ENCODE measurements around the gene TCEANC2. TPM values are rescaled to one million over a fixed set of nuclear protein-coding genes. Genes with fewer than 3 reads are reported as not detected.

TCEANC2 gene
- total and polyA plus RNA-seq, 7 donors: 2.3 to 10.4 (median 5.7) TPM

DNA sequence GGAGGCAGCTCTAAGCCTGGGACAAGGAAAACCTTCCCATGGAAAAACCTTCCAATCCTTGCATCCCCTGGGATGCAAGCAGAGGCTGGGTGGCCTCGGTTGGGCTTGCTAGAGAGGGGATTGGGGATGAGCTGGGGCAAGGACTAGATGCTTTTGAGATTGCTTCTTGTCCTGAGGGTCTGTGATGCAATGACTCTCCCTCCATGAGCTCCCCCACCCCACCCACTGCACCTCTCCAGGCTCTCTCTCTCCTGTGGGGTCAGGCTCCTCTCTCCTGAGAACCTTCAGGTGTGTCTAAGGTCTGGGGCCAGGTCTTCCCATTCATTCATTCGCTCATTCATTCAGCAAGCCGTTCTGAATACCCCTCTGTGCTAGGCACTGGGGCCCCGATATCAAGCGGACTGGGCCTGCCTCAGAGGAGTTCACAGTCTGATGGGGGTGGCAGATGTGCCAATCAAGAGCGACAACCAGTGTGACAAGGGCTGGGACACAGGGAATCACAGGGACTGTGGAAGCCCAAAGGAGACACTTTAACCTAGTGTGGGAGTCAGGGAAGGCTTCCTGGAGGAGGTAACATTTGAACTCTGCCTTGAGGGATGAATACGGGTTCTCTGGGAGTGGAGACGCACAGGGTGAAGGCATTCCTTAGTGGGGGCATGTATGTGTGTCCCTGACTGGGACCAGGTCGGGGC is 41.9 kb upstream of the TCEANC2 start:
- Histone ChIP-seq H3K27ac (no peak overlapping the region), H3K36me3 (ENCODE audit: insufficient read depth in 1 of 2, low read depth in 1 of 2) (no peaks in the 10 kb centered on the region), H3K9me3 (no peaks in the 10 kb centered on the region), H3K4me1 (no peaks in the 10 kb centered on the region), H3K4me3 (no peak overlapping the region), H3K27me3 (ENCODE audit: insufficient read depth in 3 of 3, low read length in 2 of 3) (peaks cover 0 to 15% (median 5%) of the 10 kb centered on the region in 3 donors)
- no peak for DNase-seq
- no peak for ATAC-seq
- TF ChIP-seq, protein P1, sequence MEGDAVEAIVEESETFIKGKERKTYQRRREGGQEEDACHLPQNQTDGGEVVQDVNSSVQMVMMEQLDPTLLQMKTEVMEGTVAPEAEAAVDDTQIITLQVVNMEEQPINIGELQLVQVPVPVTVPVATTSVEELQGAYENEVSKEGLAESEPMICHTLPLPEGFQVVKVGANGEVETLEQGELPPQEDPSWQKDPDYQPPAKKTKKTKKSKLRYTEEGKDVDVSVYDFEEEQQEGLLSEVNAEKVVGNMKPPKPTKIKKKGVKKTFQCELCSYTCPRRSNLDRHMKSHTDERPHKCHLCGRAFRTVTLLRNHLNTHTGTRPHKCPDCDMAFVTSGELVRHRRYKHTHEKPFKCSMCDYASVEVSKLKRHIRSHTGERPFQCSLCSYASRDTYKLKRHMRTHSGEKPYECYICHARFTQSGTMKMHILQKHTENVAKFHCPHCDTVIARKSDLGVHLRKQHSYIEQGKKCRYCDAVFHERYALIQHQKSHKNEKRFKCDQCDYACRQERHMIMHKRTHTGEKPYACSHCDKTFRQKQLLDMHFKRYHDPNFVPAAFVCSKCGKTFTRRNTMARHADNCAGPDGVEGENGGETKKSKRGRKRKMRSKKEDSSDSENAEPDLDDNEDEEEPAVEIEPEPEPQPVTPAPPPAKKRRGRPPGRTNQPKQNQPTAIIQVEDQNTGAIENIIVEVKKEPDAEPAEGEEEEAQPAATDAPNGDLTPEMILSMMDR (IDR thresholded peaks at IDR 0.05): no peak
- 74 to 77% (median 77%) methylated on average over 9 of the region's 9 CpGs for WGBS, 3 donors
- intact Hi-C loops (cut with DNase I): no loop called here

DNA sequence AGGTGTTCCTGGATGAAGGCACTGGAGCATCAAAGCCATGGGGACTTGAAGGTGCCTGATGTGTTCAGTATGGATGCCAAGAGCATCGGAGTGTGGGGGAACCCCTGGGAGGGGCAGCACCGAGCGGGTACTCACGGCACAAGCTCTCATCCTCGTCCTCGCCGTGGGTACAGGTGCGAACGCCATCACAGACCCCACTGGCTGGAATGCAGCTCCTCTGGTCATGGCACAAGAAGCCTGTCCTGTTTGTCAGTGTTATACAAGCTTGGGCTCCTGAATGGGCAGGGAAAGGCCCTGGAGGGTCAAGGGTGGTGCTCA is 41.4 kb upstream of the TCEANC2 start:
- intact Hi-C loops (cut with DNase I): no loop called here
- Histone ChIP-seq H3K9me3 (no peaks in the 10 kb centered on the region), H3K27me3 (ENCODE audit: insufficient read depth in 3 of 3, low read length in 2 of 3) (peaks cover 0 to 15% (median 5%) of the 10 kb centered on the region in 3 donors), H3K4me3 (no peak overlapping the region), H3K36me3 (ENCODE audit: insufficient read depth in 1 of 2, low read depth in 1 of 2) (no peaks in the 10 kb centered on the region), H3K27ac (no peak overlapping the region), H3K4me1 (no peaks in the 10 kb centered on the region)
- TF ChIP-seq, protein P1 (IDR thresholded peaks at IDR 0.05): no peak
- no peak for ATAC-seq
- no peak for DNase-seq
- 79 to 81% (median 80%) methylated on average over 9 of the region's 9 CpGs for WGBS, 3 donors

DNA sequence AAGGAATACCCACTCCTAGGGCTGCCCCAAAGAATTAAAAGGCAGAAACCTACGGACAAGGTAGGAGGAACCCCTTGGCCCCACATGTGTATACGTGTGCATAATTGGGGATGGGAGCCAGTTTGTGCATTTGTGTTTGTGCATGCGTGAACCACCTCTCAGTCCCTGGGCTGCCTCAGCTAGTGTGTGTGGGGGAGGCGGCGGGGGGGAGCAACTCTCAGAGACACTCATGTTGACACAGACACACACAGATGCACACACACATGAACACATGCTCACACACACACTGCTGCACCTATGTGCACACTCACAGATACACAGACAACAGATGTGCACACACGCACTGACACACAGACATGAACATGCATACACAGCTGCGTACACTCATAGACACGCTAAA is 40.5 kb upstream of the TCEANC2 start:
- no peaks in the 10 kb centered on the region for H3K4me1 ChIP-seq
- TF ChIP-seq, protein P1 (IDR thresholded peaks at IDR 0.05): no peak
- intact Hi-C loops (cut with DNase I): no loop called here
- ATAC-seq: no peak
- H3K27me3 ChIP-seq (ENCODE audit: insufficient read depth in 3 of 3, low read length in 2 of 3): peaks cover 0 to 18% (median 7%) of the 10 kb centered on the region in 3 donors
- H3K9me3 ChIP-seq: no peaks in the 10 kb centered on the region
- no peak for DNase-seq
- no peak overlapping the region for H3K4me3 ChIP-seq
- no peaks in the 10 kb centered on the region for H3K36me3 ChIP-seq (ENCODE audit: insufficient read depth in 1 of 2, low read depth in 1 of 2)
- H3K27ac ChIP-seq: no peak overlapping the region
- WGBS, 3 donors: 72 to 82% (median 74%) methylated on average over 8 of the region's 8 CpGs

DNA sequence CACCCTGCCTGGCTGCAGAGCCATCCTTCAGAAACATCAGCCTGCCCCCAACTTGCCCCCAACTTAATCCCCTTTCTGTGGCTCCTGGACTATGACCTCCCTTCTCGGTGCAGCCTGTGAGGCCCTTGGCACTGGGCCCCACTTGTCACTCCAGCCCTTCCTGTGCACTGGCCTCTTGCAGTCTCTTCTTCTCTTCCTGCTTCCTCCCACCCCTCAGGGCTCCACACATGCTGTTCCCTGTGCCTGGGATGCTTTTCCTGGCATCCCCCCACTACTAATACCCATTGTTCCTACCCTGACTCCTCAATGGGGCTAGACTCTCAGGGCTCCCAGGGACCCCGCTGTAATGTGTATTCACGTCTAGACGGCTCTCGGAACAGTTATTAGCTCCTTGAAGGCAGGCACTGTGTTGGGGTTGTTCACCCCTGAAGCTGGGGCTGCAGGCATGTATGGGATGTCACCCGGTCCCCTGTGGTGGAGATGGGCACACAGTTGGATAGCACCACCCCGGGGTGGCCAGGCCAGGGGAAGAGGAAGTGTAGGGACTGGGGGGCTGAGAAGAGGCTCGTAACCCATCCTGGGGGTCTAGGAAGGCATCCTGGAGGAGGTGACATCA is 39.9 kb upstream of the TCEANC2 start:
- H3K36me3 ChIP-seq (ENCODE audit: insufficient read depth in 1 of 2, low read depth in 1 of 2): no peaks in the 10 kb centered on the region
- no peaks in the 10 kb centered on the region for H3K4me1 ChIP-seq
- ATAC-seq (no peak), DNase-seq (no peak)
- H3K4me3 ChIP-seq: no peak overlapping the region
- no peak overlapping the region for H3K27ac ChIP-seq
- intact Hi-C loops (cut with DNase I): no loop called here
- 69 to 78% (median 76%) methylated on average over 8 of the region's 8 CpGs for WGBS, 3 donors
- no peaks in the 10 kb centered on the region for H3K9me3 ChIP-seq
- TF ChIP-seq, protein P1 (IDR thresholded peaks at IDR 0.05): no peak
- H3K27me3 ChIP-seq (ENCODE audit: insufficient read depth in 3 of 3, low read length in 2 of 3): peaks cover 0 to 18% (median 7%) of the 10 kb centered on the region in 3 donors
